Thyroid gland (tissue), 4 donors: ENCODE measurements around the gene EPO. TPM values are rescaled to one million over a fixed set of nuclear protein-coding genes. Genes with fewer than 3 reads are reported as not detected.

Experiments
- DNase-seq, 2 donors: peaks; one replicate each; pipeline ENCODE4 v3.0.0-alpha.2; 2019
- H3K27ac ChIP-seq, 3 donors: fragments of 200-600 bp; sonication (generic); 1 replicate in 2 of 3; 2 replicates in 1 of 3; pipeline ENCODE4 v1.5.1; 2016 to 2019; ENCODE audit warnings: mild to moderate bottlenecking in 1 of 3, moderate library complexity in 1 of 3
- H3K27me3 ChIP-seq: fragments of 200-600 bp; sonication (generic); one replicate; pipeline ENCODE4 v1.5.1; 2019
- H3K36me3 ChIP-seq, 2 donors: fragments of 200-600 bp; sonication (generic); one replicate each; pipeline ENCODE4 v1.5.1; 2016 to 2019
- H3K4me1 ChIP-seq, 2 donors: fragments of 200-600 bp; sonication (generic); one replicate each; pipeline ENCODE4 v1.5.1; 2017 to 2019
- H3K4me3 ChIP-seq, 3 donors: fragments of 200-600 bp; sonication (generic); replicated peaks in 1 of 3; 1 replicate in 2 of 3; 2 replicates in 1 of 3; pipeline ENCODE4 v1.5.1; 2016; ENCODE audit warnings: mild to moderate bottlenecking in 1 of 3
- H3K9me3 ChIP-seq: fragments of 200-600 bp; sonication (generic); one replicate; pipeline ENCODE4 v1.5.1; 2017
- CTCF ChIP-seq, 6 experiments: fragments of 200-600 bp in 3 of 6; fragments of 450-650 bp in 3 of 6; sonication (generic) in 3 of 6; IDR thresholded peaks; one replicate each; pipeline ENCODE4 v1.5.1; 2016 to 2019; ENCODE audit warnings: antibody characterized with exemption in 6 of 6, mild to moderate bottlenecking in 2 of 6, inconsistent platforms in 1 of 6, moderate library complexity in 1 of 6
- POLR2A ChIP-seq, 2 donors: fragments of 450-650 bp; IDR thresholded peaks; one replicate each; pipeline ENCODE4 v1.6.1; 2017; ENCODE audit warnings: antibody characterized with exemption in 2 of 2, mild to moderate bottlenecking in 2 of 2, moderate library complexity in 1 of 2
- WGBS, 2 donors: methylation state at CpG; one replicate each; pipeline ENCODE4 v1.1.5; 2017; 5-methylcytosine and 5-hydroxymethylcytosine counted together
- intact Hi-C: fragments of 100-400 bp; cut with DNase I; formaldehyde crosslinking; loops from one replicate; pipeline ENCODE4 v1.15.1; 2023
- total RNA-seq, 4 donors: library from RNA; depleted of rRNA; stranded (reverse); fragments of >200 nt; gene quantifications; one replicate each; pipeline ENCODE4 v1.2.3, GENCODE V29; 2016

The EPO gene
- total RNA-seq, 4 donors from 2014 or later, result not detected

DNA sequence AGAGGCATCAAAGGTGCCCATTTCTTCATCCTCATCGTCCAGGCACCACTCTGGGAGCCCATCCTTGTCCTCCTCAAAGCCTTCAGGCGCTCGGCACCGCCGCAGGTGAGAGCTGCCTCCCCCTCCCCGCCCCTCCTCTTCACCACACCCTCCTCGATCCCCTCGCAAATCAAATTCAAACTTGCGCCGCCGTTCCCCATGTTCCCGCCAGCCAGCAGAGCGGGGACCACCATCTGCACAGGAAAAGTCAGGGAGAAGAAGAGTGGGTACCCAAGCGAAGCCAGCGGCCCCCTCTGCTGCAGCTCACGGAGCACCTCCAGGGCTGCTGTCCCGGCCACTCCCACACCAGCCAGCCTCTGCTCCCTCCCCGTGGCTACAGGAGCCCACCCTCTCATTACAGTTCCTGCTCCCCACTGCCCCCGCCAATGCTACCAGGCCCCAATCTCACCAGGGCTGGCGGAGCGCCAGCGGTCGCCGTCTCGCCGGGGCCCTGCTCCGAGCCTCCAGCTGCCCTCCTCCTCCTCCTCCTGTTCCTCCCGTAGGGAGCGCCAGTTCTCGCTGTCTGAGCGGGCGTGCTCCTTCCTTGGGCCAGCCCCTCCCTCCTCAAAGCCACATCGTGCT, 34.0 kb upstream of the EPO start:
- Histone ChIP-seq H3K9me3 (no peaks in the 10 kb centered on the region), H3K4me3 (no peak overlapping the region), H3K27ac (no peak overlapping the region), H3K27me3 (no peaks in the 10 kb centered on the region), H3K36me3 (peaks cover 71 to 76% of the 10 kb centered on the region in 2 donors), H3K4me1 (peaks cover 8 to 22% of the 10 kb centered on the region in 2 donors)
- no peak for DNase-seq
- TF ChIP-seq POLR2A (IDR thresholded peaks at IDR 0.05), result no peak
- TF ChIP-seq CTCF (IDR thresholded peaks at IDR 0.05), result no peak
- intact Hi-C loops, result loop anchor here (5.0 to 10.0 kb wide), 2 partner anchors 119 to 222 kb away; partner anchors contain the start of gene SPACDR
- WGBS, 2 donors, result 84 to 89% methylated on average over 31 to 33 of the region's 33 CpGs

DNA sequence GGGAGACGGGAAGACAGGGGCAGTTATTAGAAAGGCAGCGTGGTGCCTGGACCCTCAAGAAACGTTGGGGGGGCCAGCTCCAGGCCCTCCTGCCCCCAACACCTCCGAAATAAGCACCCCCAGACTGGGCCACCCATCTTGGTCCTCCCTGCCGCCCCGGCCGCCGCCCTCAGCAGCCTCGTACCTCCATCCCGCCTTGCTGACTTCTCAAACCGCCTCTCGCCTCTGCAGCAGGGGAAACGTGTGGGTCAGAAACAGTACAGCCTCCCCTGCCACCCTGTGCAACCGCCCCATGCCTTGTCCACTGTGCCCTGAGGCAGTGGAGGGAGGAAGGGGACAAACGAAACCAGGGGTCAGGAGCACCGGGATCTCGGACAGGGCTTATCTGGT, 33.5 kb upstream of the EPO start:
- intact Hi-C loops, result loop anchor here (5.0 to 10.0 kb wide), 2 partner anchors 120 to 222 kb away; partner anchors contain the start of gene SPACDR
- peaks cover 13 to 27% of the 10 kb centered on the region in 2 donors for H3K4me1 ChIP-seq
- no peaks in the 10 kb centered on the region for H3K9me3 ChIP-seq
- H3K27ac ChIP-seq, result no peak overlapping the region
- no peak for DNase-seq
- TF ChIP-seq POLR2A (IDR thresholded peaks at IDR 0.05) (no peak), CTCF (IDR thresholded peaks at IDR 0.05) (no peak)
- no peak overlapping the region for H3K4me3 ChIP-seq
- no peaks in the 10 kb centered on the region for H3K27me3 ChIP-seq
- WGBS, 2 donors, result 95 to 98% methylated on average over 15 to 17 of the region's 17 CpGs
- peaks cover 67 to 71% of the 10 kb centered on the region in 2 donors for H3K36me3 ChIP-seq

- DNase-seq, result no peak
- 91 to 95% methylated on average over 16 to 22 of the region's 22 CpGs for WGBS, 2 donors
- Histone ChIP-seq H3K27me3 (no peaks in the 10 kb centered on the region), H3K36me3 (peaks cover 63 to 66% of the 10 kb centered on the region in 2 donors), H3K9me3 (no peaks in the 10 kb centered on the region), H3K4me1 (peaks cover 18 to 32% of the 10 kb centered on the region in 2 donors), H3K27ac (no peak overlapping the region), H3K4me3 (no peak overlapping the region)
- intact Hi-C loops, result loop anchor here (5.0 to 10.0 kb wide), 2 partner anchors 120 to 222 kb away; partner anchors contain the start of gene SPACDR
- TF ChIP-seq POLR2A (IDR thresholded peaks at IDR 0.05), result no peak
- TF ChIP-seq CTCF (IDR thresholded peaks at IDR 0.05), result no peak
These were observed 33.0 kb upstream of the EPO start for GRCh38 chr7:100687261-100687660.

DNA sequence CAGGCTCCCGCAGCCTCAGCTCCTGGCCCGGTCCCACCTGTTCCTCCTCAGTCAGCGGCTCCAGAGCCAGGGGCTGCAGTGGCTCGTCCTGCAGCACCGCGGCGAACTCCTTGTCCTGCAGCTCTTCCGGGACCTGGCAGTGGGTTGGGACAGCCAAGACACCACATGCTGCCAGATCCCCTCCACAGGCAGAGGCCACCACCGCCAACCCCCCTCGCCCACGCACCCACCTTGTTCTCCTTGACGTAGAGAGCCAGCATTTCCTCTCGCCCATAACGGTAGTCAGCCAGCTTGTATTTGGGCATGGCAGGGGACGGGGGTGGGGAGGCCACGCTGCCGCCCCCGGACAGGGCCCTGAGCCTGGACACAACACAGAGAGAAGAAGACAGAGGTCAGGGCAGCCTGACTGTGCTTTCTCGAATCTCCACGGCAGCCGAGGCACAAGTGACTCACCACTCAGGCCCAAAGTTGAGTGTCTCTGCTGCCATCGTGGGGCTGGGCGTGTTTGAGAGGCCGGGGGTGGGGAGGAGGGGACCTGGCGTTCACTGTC, 32.4 kb upstream of the EPO start:
- 81 to 94% methylated on average over 12 to 25 of the region's 25 CpGs for WGBS, 2 donors
- DNase-seq, result no peak
- Histone ChIP-seq H3K27me3 (no peaks in the 10 kb centered on the region), H3K9me3 (no peaks in the 10 kb centered on the region), H3K4me3 (no peak overlapping the region), H3K36me3 (peaks cover 59 to 62% of the 10 kb centered on the region in 2 donors), H3K27ac (no peak overlapping the region), H3K4me1 (peaks cover 22 to 37% of the 10 kb centered on the region in 2 donors)
- intact Hi-C loops, result loop anchor here (5.0 to 10.0 kb wide), 2 partner anchors 121 to 223 kb away; partner anchors contain the start of gene SPACDR
- TF ChIP-seq CTCF (IDR thresholded peaks at IDR 0.05) (no peak), POLR2A (IDR thresholded peaks at IDR 0.05) (no peak)

DNA sequence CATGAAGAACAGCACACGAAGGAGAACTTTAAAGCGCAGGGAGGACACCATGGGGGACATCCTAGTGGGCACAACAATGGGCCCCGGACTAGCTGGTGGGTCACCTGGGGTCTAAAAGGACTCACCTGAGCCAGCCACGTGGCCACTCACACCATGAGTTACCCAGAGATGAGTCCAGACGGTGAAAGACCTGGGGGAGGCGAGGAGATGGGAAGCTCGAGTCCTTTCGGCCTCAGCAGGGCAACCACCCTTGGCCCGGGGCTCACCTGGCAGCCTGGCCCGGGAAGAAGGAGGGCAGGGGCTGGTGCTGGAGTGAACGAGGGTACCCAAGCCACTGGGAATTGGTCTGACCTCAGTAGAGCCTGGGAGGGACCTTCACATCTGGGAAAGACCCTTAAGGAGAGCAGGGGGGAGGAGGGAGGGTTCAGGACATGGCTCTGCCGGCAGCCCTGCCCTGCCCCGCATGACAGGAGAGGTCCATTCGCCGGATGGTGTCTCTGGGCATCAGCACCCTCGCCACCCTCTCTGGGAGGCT, 31.9 kb upstream of the EPO start:
- H3K4me1 ChIP-seq, result peaks cover 25 to 39% of the 10 kb centered on the region in 2 donors
- no peak for TF ChIP-seq POLR2A (IDR thresholded peaks at IDR 0.05)
- no peak for TF ChIP-seq CTCF (IDR thresholded peaks at IDR 0.05)

More for the DNA sequence above, 31.9 kb upstream of the EPO start:
- Histone ChIP-seq H3K4me3 (no peak overlapping the region), H3K27ac (no peak overlapping the region), H3K27me3 (no peaks in the 10 kb centered on the region), H3K36me3 (peaks cover 54 to 56% of the 10 kb centered on the region in 2 donors), H3K9me3 (no peaks in the 10 kb centered on the region)
- intact Hi-C loops, result loop anchor here (5.0 to 10.0 kb wide), 2 partner anchors 121 to 224 kb away; partner anchors contain the start of gene SPACDR
- no peak for DNase-seq
- WGBS, 2 donors, result 78 to 86% methylated on average over 10 to 16 of the region's 16 CpGs
